Effector CD8-positive, alpha-beta T cell (primary cell): ENCODE measurements around the gene TGFBR2.

Source experiments
- DNase-seq: peaks from one replicate; lab custom pipeline; 2025; lab: John Stamatoyannopoulos, UW

The TGFBR2 gene

GRCh38 chr3:30602946-30603345 is 3.5 kb upstream of the TGFBR2 start:
- no peak for DNase-seq

GRCh38 chr3:30604093-30604492 is 2.3 kb upstream of the TGFBR2 start:
- DNase-seq, result no peak

GRCh38 chr3:30604558-30604957 is 1.8 kb upstream of the TGFBR2 start:
- no peak for DNase-seq

- DNase-seq, result no peak
These were observed 1.4 kb upstream of the TGFBR2 start for GRCh38 chr3:30605005-30605404.

- DNase-seq, result no peak
These were observed 598 bp upstream of the TGFBR2 start for GRCh38 chr3:30605706-30606300.

- peak; percentile 43 for DNase-seq
These were observed 832 bp downstream of the TGFBR2 start for GRCh38 chr3:30607032-30607833.

- no peak for DNase-seq
These were observed 2.2 kb downstream of the TGFBR2 start for GRCh38 chr3:30608598-30608947.

- DNase-seq, result no peak
These were observed 3.7 kb downstream of the TGFBR2 start for GRCh38 chr3:30609930-30610701.

- DNase-seq, result no peak
These were observed 4.4 kb downstream of the TGFBR2 start for GRCh38 chr3:30610702-30611368.

- DNase-seq, result no peak
These were observed 5.4 kb downstream of the TGFBR2 start for GRCh38 chr3:30611613-30612436.

- no peak for DNase-seq
These were observed 6.2 kb downstream of the TGFBR2 start for GRCh38 chr3:30612437-30613132.

- DNase-seq, result no peak
These were observed 6.9 kb downstream of the TGFBR2 start for GRCh38 chr3:30613133-30613825.

- no peak for DNase-seq
These were observed 8.0 kb downstream of the TGFBR2 start for GRCh38 chr3:30614373-30614772.

GRCh38 chr3:30614943-30615342 is 8.5 kb downstream of the TGFBR2 start:
- no peak for DNase-seq

- no peak for DNase-seq
These were observed 9.4 kb downstream of the TGFBR2 start for GRCh38 chr3:30615615-30616346.

- no peak for DNase-seq
These were observed 10.1 kb downstream of the TGFBR2 start for GRCh38 chr3:30616347-30617027.

GRCh38 chr3:30617069-30617468 is 10.7 kb downstream of the TGFBR2 start:
- DNase-seq, result no peak

- DNase-seq, result no peak
These were observed 11.3 kb downstream of the TGFBR2 start for GRCh38 chr3:30617653-30618052.

GRCh38 chr3:30618526-30618925 is 12.1 kb downstream of the TGFBR2 start:
- no peak for DNase-seq
